ENCODE measurements around the gene CAMK2B. TPM values are rescaled to one million over a fixed set of nuclear protein-coding genes. Genes with fewer than 3 reads are reported as not detected.

CAMK2B gene
- total RNA-seq, 2 experiments from 2014 or later: 0.17 to 0.40 TPM

- ChIA-PET CTCF (no interaction called here), POLR2A (no interaction called here)
These were observed 61.0 kb downstream of the CAMK2B start for GRCh38 chr7:44264221-44264931.

- POLR2A ChIA-PET: no interaction called here
- CTCF ChIA-PET: no interaction called here
These were observed 61.9 kb downstream of the CAMK2B start for GRCh38 chr7:44263326-44264082.

- CTCF ChIA-PET: no interaction called here
- POLR2A ChIA-PET: no interaction called here
These were observed 63.4 kb downstream of the CAMK2B start for GRCh38 chr7:44262031-44262430.

DNA sequence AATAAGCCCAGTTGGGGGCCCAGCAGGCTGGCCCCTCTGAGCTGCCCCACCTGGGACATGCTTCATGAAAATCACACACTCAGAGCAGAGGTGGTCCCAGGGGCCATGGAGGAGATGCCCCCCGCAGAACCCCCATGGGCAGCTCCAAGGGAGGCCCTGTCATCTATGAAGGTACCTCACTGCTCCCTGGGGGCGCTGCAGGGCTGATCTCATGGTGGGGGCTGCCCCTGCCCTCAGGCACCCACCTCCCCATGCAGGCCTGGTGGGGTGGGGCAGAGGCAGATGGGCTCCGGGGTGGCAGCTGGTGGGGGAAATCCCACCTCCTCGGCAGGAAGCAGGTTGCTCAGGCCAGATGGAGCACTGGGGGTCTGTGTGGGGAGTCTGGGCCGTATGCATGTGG, 64.2 kb downstream of the CAMK2B start:
- POLR2A ChIA-PET: no interaction called here
- CTCF ChIA-PET: interaction anchor here (2.6 kb wide), 1 partner anchor 19 kb away, joined by 11 read pairs; no protein-coding TSS in a partner anchor

GRCh38 chr7:44259547-44260457, 65.6 kb downstream of the CAMK2B start:
- ChIA-PET POLR2A (interaction anchor here (1.0 kb wide), 1 partner anchor 11 kb away, joined by 3 read pairs; no protein-coding TSS in a partner anchor), CTCF (interaction anchor here (2.6 kb wide), 1 partner anchor 18 kb away, joined by 11 read pairs; no protein-coding TSS in a partner anchor)

GRCh38 chr7:44258865-44259546, 66.4 kb downstream of the CAMK2B start:
- ChIA-PET CTCF (interaction anchor here (0.8 to 2.8 kb wide), 4 partner anchors 17 to 219 kb away, joined by 3 to 14 read pairs (median 8); no protein-coding TSS in a partner anchor), POLR2A (interaction anchor here (1.0 kb wide), 1 partner anchor 12 kb away, joined by 3 read pairs; no protein-coding TSS in a partner anchor)

GRCh38 chr7:44258423-44258760, 67.0 kb downstream of the CAMK2B start:
- POLR2A ChIA-PET: interaction anchor here (0.8 kb wide), 1 partner anchor 540 kb away, joined by 3 read pairs; no protein-coding TSS in a partner anchor

GRCh38 chr7:44257618-44258422, 67.6 kb downstream of the CAMK2B start:
- ChIA-PET CTCF (interaction anchor here (0.6 to 2.8 kb wide), 5 partner anchors 13 to 463 kb away, joined by 3 to 14 read pairs (median 3); no protein-coding TSS in a partner anchor), POLR2A (interaction anchor here (0.7 to 1.0 kb wide), 3 partner anchors 56 to 541 kb away, joined by 3 read pairs; no protein-coding TSS in a partner anchor)

More at GRCh38 chr7:44258423-44258760, 67.0 kb downstream of the CAMK2B start:
- CTCF ChIA-PET: interaction anchor here (0.8 to 2.8 kb wide), 3 partner anchors 17 to 219 kb away, joined by 3 to 14 read pairs (median 4); no protein-coding TSS in a partner anchor

DNA sequence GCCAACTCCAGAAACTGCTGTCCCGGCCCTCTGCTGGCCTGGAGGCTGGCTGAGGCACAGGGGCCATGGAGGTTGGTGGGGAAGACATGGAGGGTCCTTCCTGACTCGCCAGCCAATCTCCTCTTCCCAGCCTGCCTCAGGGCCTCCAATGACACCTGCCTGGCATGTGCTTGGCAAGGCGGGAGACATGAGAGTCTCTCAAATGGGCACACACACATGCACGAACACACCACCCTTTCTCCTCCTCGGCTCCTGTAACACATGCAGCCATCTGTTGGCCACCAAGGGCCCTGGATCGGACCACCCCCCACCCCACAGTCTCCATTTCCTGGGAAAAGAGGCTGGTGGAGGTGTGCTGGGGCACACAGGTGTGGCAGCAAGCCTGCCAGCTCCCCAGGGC, 68.2 kb downstream of the CAMK2B start:
- POLR2A ChIA-PET: interaction anchor here (0.7 to 1.0 kb wide), 2 partner anchors 56 to 110 kb away, joined by 3 read pairs; no protein-coding TSS in a partner anchor
- CTCF ChIA-PET: interaction anchor here (0.6 to 2.8 kb wide), 2 partner anchors 16 to 464 kb away, joined by 3 to 14 read pairs; no protein-coding TSS in a partner anchor

GRCh38 chr7:44256459-44256858, 68.9 kb downstream of the CAMK2B start:
- CTCF ChIA-PET: interaction anchor here (2.8 kb wide), 1 partner anchor 15 kb away, joined by 14 read pairs; no protein-coding TSS in a partner anchor

GRCh38 chr7:44251881-44252280, 73.5 kb downstream of the CAMK2B start:
- ChIA-PET POLR2A (no interaction called here), CTCF (interaction anchor here (1.3 to 1.9 kb wide), 2 partner anchors 10 to 11 kb away, joined by 4 to 6 read pairs; no protein-coding TSS in a partner anchor)

More at GRCh38 chr7:44256459-44256858, 68.9 kb downstream of the CAMK2B start:
- POLR2A ChIA-PET: no interaction called here

DNA sequence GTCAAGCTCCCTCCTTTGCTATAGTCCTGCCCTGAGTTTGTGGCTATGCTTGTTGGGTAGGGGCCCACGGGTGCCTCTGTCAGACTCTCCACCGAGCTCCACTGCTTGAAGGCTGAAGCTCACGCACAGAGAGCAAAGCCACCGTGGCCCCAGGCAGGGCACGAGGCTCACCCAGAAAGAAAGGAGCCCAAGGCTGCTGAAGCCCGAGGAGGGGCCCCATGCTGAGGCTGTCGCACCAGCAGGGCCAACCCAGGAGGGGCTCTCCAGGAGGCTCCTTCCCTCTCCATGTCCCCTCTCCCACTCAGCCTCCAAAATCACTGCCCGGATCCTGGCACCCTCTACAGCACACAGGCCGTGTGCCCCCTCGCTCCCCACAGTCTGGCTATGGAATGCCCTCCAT, 74.1 kb downstream of the CAMK2B start:
- POLR2A ChIA-PET: no interaction called here
- CTCF ChIA-PET: interaction anchor here (1.0 to 1.9 kb wide), 3 partner anchors 9 to 229 kb away, joined by 4 to 6 read pairs (median 5); no protein-coding TSS in a partner anchor

- ChIA-PET CTCF (no interaction called here), POLR2A (no interaction called here)
These were observed 75.7 kb downstream of the CAMK2B start for GRCh38 chr7:44249639-44250234.

GRCh38 chr7:44247868-44248651, 77.3 kb downstream of the CAMK2B start:
- ChIA-PET POLR2A (no interaction called here), CTCF (no interaction called here)

DNA sequence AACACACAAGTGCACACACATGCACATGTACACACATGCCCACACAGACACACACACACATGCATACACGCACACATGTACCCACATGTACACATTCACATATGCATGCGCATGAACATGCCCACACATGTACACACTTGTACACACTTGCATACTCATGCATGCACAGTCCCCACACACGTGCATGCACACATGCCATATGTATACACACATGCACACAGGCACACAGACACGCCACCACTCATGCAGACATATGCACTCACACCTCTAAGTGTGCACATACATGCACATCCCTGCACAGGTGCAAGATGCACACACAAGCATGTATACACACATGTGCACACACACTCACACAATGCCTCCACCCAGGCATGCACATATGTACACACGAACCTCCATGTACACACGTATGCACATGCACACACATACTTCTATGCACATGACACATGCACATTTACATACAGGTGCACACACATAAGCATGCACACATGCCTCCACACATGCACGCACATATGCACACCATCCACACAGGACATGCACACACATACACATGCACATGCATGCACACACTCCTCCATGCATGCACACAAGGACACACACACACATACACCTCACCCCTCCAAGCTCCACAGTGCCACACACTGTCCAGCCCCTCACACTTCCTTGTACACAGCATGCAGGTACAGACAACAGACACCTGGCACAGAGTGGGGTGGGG, 78.8 kb downstream of the CAMK2B start:
- POLR2A ChIA-PET: no interaction called here
- CTCF ChIA-PET: no interaction called here

DNA sequence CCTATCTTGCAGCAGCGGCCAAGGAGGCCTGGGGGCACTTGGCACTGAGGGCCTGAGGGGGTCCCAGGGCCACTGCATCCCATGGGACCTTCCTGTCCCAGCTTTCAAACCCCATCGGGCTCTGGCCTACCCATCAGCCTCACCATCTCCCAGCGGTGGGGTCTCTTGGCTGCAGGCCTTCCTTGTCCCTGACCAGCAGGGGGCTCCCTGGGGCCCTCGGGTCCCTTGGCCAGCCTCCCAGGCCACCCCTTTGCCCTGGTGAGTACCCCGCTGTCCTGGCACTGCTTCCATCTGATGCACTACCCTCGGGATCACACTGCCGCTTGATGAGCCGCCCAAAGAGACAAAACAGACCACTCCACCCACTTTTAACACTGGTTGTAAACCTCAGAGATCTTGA, 81.1 kb downstream of the CAMK2B start:
- CTCF ChIA-PET: interaction anchor here (0.8 to 0.9 kb wide), 2 partner anchors 8 to 14 kb away, joined by 3 read pairs; no protein-coding TSS in a partner anchor
- POLR2A ChIA-PET: no interaction called here
